NB4 (cell line): ENCODE results near the gene TTC31.

ENCODE experiments used
- DNase-seq: peaks from one replicate; pipeline ENCODE4 v3.0.0; 2010; ENCODE audit warnings: low read depth
- H3K4me3 ChIP-seq: one replicate; pipeline ENCODE4 v1.5.1; 2011; ENCODE audit warnings: mild to moderate bottlenecking, low read depth, low read length, moderate library complexity
- CTCF ChIP-seq: IDR thresholded peaks from one replicate; pipeline ENCODE4 v1.5.1; 2012; ENCODE audit warnings: low read depth, low read length
- MAX ChIP-seq: IDR thresholded peaks from 2 replicates; pipeline ENCODE4 v1.6.1; 2011; ENCODE audit warnings: low read depth, low read length
- MYC ChIP-seq: IDR thresholded peaks from 2 replicates; pipeline ENCODE4 v1.6.1; 2011; ENCODE audit warnings: low read depth, low read length
- POLR2A ChIP-seq: IDR thresholded peaks from 2 replicates; pipeline ENCODE4 v1.6.1; 2011; ENCODE audit warnings: mild to moderate bottlenecking; ENCODE audit not compliant: insufficient read length; ENCODE audit errors: extremely low read depth

The TTC31 gene

GRCh38 chr2:74482801-74483674 is at the start of gene TTC31, which contains the start of gene CCDC142:
Gene TTC31 (plus strand): TSS chr2:74483081. CDS start chr2:74483096, 15 bp downstream.
Gene CCDC142 (minus strand): TSS chr2:74482998. CDS start chr2:74482837, 161 bp downstream.
- H3K4me3 ChIP-seq = peak within 1 kb of the TSS; percentile 84
- DNase-seq = peak; percentile 98
- peak; percentile 55 for TF ChIP-seq POLR2A
- TF ChIP-seq CTCF = peak; percentile 93
- peak; percentile 52; the same call in 1 of the 2 replicates for TF ChIP-seq MYC
- peak; percentile 17; the same call in 1 of the 2 replicates for TF ChIP-seq MAX

- TF ChIP-seq MYC (no peak), POLR2A (no peak), MAX (no peak), CTCF (no peak)
- no peak overlapping the region for H3K4me3 ChIP-seq
- DNase-seq = no peak
These were observed 46.6 kb upstream of the TTC31 start for GRCh38 chr2:74436111-74436805.

GRCh38 chr2:74436848-74437695 is 45.8 kb upstream of the TTC31 start:
- TF ChIP-seq MAX = no peak
- TF ChIP-seq MYC = no peak
- TF ChIP-seq POLR2A = no peak
- TF ChIP-seq CTCF = no peak
- no peak overlapping the region for H3K4me3 ChIP-seq
- peak; percentile 93 for DNase-seq

GRCh38 chr2:74438248-74438647 is 44.6 kb upstream of the TTC31 start:
- H3K4me3 ChIP-seq = no peak overlapping the region
- DNase-seq = no peak
- TF ChIP-seq MYC = no peak
- no peak for TF ChIP-seq MAX
- no peak for TF ChIP-seq POLR2A
- no peak for TF ChIP-seq CTCF

GRCh38 chr2:74439373-74439772 is 43.5 kb upstream of the TTC31 start:
- TF ChIP-seq CTCF = no peak
- TF ChIP-seq MAX = no peak
- TF ChIP-seq MYC = no peak
- no peak for TF ChIP-seq POLR2A
- H3K4me3 ChIP-seq = no peak overlapping the region
- no peak for DNase-seq
